ENCODE data around the gene MAP1S. TPM values are rescaled to one million over a fixed set of nuclear protein-coding genes. Genes with fewer than 3 reads are reported as not detected.

Gene MAP1S
- 10 to 100 TPM; 53.8 to 54.7 TPM for total RNA-seq

- Mint-ChIP-seq H3K9me3 (no peaks in the 10 kb centered on the region), H3K27ac (peak within 1 kb of the TSS; percentile 87), H3K36me3 (ENCODE audit: low read depth) (peaks cover 17% of the 10 kb centered on the region), H3K4me3 (peak within 1 kb of the TSS; percentile 82), H3K27me3 (no peaks in the 10 kb centered on the region), H3K4me1 (ENCODE audit: low read depth) (peaks cover 33% of the 10 kb centered on the region)
- TF ChIP-seq CTCF (IDR thresholded peaks at IDR 0.05), result no peak
- peak; percentile 76 for DNase-seq
- ATAC-seq, result peak; percentile 86
- POLR2A ChIA-PET, result interaction anchor here (0.6 to 2.3 kb wide), 11 partner anchors 11 to 162 kb away, joined by 3 to 6 read pairs (median 3); partner anchors contain the start of genes FCHO1 and JAK3
- CTCF ChIA-PET, result interaction anchor here (0.9 to 5.6 kb wide), 7 partner anchors 14 to 219 kb away, joined by 3 to 34 read pairs (median 3); no protein-coding TSS in a partner anchor
- intact Hi-C loops (cut with micrococcal nuclease), result no loop called here
These were observed at the start of gene MAP1S for GRCh38 chr19:17718947-17719711. Gene MAP1S (plus strand): TSS chr19:17719480. CDS start chr19:17719503, 23 bp downstream.

GRCh38 chr19:17671906-17672305 lies 47.4 kb upstream of the MAP1S start:
- H3K4me1 Mint-ChIP-seq (ENCODE audit: low read depth), result no peaks in the 10 kb centered on the region
- H3K27me3 Mint-ChIP-seq, result peaks cover 2% of the 10 kb centered on the region
- no peak for TF ChIP-seq CTCF (IDR thresholded peaks at IDR 0.05)
- H3K36me3 Mint-ChIP-seq (ENCODE audit: low read depth), result no peaks in the 10 kb centered on the region
- peaks cover 1% of the 10 kb centered on the region for H3K9me3 Mint-ChIP-seq
- intact Hi-C loops (cut with micrococcal nuclease), result no loop called here
- ATAC-seq (peak; percentile 75), DNase-seq (peak; percentile 56)
- POLR2A ChIA-PET, result no interaction called here
- no peak overlapping the region for H3K4me3 Mint-ChIP-seq
- no peak overlapping the region for H3K27ac Mint-ChIP-seq
- CTCF ChIA-PET, result no interaction called here

GRCh38 chr19:17673937-17674799 lies 45.1 kb upstream of the MAP1S start:
- Mint-ChIP-seq H3K36me3 (ENCODE audit: low read depth) (no peaks in the 10 kb centered on the region), H3K9me3 (peaks cover 1% of the 10 kb centered on the region), H3K4me1 (ENCODE audit: low read depth) (no peaks in the 10 kb centered on the region), H3K27me3 (peaks cover 13% of the 10 kb centered on the region), H3K4me3 (no peak overlapping the region), H3K27ac (no peak overlapping the region)
- ChIA-PET CTCF (no interaction called here), POLR2A (no interaction called here)
- intact Hi-C loops (cut with micrococcal nuclease), result no loop called here
- DNase-seq (no peak), ATAC-seq (no peak)
- no peak for TF ChIP-seq CTCF (IDR thresholded peaks at IDR 0.05)

- intact Hi-C loops (cut with micrococcal nuclease), result no loop called here
- CTCF ChIA-PET, result interaction anchor here (1.2 kb wide), 1 partner anchor 20 kb away, joined by 4 read pairs; no protein-coding TSS in a partner anchor
- no peak for TF ChIP-seq CTCF (IDR thresholded peaks at IDR 0.05)
- peaks cover 28% of the 10 kb centered on the region for H3K27me3 Mint-ChIP-seq
- H3K36me3 Mint-ChIP-seq (ENCODE audit: low read depth), result no peaks in the 10 kb centered on the region
- POLR2A ChIA-PET, result no interaction called here
- ATAC-seq (no peak), DNase-seq (no peak)
- H3K4me3 Mint-ChIP-seq, result no peak overlapping the region
- H3K4me1 Mint-ChIP-seq (ENCODE audit: low read depth), result peaks cover 3% of the 10 kb centered on the region
- H3K9me3 Mint-ChIP-seq, result peaks cover 1% of the 10 kb centered on the region
- H3K27ac Mint-ChIP-seq, result no peak overlapping the region
These were observed 43.0 kb upstream of the MAP1S start for GRCh38 chr19:17676295-17676694.
